GM18867 (cell line): ENCODE measurements around the gene TGM6.

Experiments used
- ATAC-seq: cut with Tn5 transposase; IDR thresholded peaks from one replicate; pipeline ENCODE4 v1.9.1; 2021; ENCODE audit warnings: mild to moderate bottlenecking, moderate library complexity; ENCODE audit not compliant: unreplicated experiment

TGM6 gene

GRCh38 chr20:2363587-2363986 is 17.1 kb upstream of the TGM6 start:
- ATAC-seq: no peak

DNA sequence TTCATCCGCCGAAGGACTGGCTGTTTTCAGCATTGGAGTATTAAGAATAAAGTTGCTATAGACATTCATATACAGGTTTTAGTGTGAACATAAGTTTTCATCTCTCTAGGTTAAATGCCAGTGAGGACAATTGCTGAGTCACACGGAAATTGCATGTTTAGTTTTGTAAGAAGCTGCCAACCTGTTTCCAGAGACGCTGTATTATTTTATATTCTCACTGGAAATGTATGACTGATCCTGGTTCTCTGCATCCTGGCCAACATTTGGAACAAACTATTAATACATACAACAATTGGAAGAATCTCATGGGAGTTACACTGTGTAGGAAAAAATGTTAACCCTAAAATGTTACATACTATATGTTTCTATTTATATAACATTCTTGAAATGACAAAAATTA is 16.7 kb upstream of the TGM6 start:
- ATAC-seq: no peak

DNA sequence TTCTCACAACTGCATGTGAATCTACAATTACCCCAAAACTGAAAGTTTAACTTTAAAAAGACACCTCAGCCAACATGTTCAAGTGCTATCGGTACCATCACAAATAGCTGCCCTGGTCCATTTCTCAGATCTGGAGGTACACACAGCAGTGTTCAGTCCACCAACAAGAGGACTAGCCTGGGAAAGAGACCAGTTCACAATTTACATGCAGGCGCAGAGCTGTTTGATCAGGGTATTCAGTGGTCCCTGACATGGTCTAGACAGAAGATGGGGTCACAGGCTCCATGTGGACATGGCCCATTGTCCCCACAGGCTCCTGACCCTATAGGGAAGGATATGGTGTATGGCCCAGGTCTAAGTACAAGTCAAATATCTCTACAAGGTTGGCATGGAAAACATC is 15.6 kb upstream of the TGM6 start:
- no peak for ATAC-seq

GRCh38 chr20:2365666-2366065 is 15.0 kb upstream of the TGM6 start:
- no peak for ATAC-seq

GRCh38 chr20:2368621-2369020 is 12.1 kb upstream of the TGM6 start:
- no peak for ATAC-seq

- no peak for ATAC-seq
Observed at GRCh38 chr20:2373098-2373497, 7.6 kb upstream of the TGM6 start.

GRCh38 chr20:2374346-2375125 is 6.2 kb upstream of the TGM6 start:
- no peak for ATAC-seq

- ATAC-seq: no peak
Observed at GRCh38 chr20:2378893-2379292, 1.8 kb upstream of the TGM6 start.

GRCh38 chr20:2379511-2380229 is 1.0 kb upstream of the TGM6 start:
- no peak for ATAC-seq

DNA sequence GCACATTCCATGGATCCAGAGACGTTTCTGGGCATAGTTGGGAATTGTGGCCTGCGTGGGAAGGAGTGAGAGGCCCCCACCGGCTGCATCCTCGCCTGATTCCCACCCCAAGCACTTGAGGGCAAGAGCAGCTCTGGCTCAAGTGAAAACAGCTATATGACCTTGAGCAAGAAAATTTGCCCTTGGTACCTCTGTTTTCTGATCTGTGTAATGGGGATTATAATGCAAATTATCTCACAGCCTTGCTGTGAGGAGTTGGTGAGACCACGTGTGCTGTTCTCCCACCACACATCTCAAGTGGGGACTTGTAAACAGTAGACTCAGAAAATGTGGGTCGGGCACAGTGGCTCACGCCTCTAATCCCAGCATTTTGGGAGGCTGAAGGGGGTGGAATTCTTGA is 602 bp downstream of the TGM6 start:
- no peak for ATAC-seq

DNA sequence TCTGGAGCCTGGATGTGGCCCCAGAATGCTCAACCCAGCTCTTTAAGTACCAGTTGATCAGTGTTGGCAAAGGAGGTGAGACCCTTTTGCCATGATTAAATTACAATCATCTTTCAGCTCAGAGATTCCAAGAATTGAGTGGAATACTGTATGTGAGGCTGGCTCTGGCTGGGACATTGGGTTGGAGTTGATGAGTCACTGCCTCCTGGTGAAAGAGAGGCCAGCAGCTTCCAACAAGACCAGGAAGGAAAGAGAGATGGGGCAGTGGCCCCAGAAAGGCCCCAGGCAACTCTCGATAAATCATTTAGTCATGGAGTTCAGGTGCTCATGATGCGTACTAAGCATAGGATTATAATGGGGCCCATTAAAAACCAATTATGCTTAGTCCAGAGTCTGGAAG is 2.1 kb downstream of the TGM6 start:
- no peak for ATAC-seq

DNA sequence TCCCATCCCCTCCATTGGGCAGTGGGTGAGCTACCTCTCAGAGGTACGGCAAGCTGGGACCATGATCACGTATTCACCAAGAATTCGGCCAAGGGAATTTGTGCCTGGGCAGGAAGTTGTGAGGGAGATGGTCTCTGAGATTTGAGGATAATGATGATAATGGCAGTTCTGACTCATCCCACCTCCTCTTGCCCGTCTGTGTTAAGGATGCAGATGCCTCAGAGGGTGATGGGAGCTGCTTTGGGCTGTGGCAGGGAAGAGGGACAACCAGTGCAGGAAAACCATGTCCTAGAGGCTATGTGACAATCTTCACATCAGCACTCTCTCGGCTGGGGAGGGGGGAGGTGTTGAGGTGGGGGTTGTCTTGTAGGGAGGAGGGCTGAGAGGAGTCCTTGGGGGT is 4.3 kb downstream of the TGM6 start:
- ATAC-seq: no peak

DNA sequence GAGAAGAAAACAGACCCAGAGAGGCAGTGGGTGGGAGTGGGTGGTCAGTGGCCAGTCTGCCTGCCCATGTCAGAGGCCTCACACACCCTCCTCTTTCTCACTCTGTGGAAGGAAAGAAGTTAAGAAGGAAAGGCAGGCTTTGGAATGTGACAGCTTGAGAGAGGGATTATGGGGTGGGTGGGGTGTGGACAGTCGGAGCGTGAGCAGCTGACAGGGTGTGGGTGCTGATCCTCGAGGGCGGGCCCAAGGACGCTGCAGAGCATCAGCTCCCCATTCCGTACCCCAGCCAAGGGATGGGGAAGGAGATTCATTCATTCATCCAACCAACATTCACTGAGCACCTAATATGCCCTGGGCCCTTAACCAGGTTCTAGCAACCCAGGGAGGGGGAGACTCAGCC is 4.8 kb downstream of the TGM6 start:
- no peak for ATAC-seq

DNA sequence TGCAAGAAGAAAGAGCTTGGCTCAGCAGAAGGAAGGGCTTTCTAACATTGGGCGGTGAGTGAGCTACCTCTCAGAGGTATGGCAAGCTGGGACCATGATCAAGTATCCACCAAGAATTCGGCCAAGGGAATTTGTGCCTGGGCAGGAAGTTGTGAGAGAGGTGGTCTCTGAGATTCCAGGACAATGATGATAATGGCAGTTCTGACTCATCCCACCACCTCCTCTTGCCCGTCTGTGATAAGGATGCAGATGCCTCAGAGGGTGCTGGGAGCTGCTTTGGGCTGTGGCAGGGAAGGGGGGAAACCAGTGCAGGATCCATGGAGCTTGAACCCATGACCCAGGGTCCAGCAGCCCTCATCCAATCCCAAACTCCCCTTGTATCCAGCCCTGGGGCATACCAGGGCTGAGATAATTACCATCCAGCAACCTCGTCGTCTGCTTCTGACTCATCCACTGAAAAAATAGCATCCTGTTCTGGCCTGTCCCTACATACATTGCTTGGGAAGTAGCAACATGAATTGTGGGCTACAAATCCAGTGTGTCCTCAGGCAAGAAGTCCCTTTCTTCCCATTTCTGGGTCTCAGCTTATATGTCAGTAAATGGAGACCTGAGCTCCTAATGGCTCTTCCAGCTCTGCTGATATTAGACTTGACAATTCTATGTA is 5.9 kb downstream of the TGM6 start:
- no peak for ATAC-seq

DNA sequence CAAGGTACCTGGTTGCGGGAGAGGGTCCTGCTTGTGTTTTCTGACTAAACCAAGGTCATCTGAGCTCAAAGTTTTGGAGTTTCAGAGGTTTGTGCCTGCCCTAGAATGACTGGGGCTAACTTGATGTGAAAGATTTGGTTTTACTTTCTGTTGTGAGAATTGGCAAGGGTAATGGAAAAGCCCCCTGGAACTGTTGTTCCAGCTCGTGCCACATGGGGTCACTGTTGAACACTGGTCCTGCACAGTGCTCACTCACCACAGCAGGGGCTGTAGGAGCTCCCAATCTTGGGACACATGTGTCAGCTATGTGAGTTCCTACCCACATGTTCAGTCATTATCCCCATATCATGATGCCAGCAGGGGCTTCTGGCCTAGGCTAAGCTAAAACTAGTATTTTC is 6.5 kb downstream of the TGM6 start:
- ATAC-seq: peak; percentile 51

- no peak for ATAC-seq
Observed at GRCh38 chr20:2387580-2387979, 6.9 kb downstream of the TGM6 start.

- no peak for ATAC-seq
Observed at GRCh38 chr20:2390951-2391675, 10.4 kb downstream of the TGM6 start.

DNA sequence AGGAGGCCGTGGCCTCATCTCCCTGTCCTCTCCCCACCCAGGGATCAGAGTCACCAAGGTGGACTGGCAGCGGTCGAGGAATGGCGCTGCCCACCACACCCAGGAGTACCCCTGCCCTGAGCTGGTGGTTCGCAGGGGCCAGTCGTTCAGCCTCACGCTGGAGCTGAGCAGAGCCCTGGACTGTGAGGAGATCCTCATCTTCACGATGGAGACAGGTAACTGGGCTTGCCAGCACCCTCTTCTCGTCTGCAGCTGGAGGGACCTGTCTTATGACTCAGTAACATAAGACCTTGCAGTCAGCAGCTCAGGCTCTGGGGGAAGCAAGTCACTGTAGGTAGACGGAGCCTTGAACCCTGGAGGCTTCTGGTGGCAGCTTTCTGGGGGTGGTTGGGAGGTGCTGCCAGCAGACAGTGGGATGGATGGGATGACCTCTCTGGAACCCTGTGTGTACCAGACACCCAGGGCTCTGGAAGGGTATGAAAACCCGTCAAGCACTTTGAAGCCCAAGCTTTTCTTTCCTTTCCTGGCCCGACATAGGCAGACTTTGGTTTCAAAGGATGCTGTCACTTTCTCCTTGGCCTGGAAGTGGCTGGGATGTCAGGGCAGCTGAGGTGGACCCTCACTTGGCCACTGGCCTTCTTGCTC is 13.8 kb downstream of the TGM6 start:
- ATAC-seq: no peak

GRCh38 chr20:2395136-2395535 is 14.4 kb downstream of the TGM6 start:
- ATAC-seq: no peak

DNA sequence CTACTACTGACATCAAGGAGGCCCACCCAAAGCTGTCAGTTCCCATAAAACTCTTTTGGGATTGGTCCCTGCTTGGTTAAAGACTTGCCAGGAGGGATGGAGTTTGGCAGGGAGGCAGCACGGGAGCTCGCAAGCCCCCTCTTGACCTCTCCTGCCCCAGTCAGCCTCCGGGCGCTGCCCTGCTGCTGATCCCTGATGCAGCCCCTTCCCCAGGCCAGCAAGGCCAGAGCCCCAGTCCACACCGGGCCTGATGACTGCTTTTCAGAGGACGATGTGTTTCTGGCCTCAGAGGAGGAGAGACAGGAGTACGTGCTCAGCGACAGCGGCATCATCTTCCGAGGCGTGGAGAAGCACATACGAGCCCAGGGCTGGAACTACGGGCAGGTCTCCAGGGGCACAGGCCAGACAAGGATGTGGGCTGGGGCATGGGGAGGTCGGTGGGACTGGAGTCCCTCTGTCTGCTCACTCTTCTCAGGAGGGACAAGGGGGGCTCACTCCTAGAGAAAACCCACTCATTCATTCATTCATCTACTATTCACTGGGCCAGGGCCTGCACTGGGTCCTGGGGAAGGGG is 15.6 kb downstream of the TGM6 start:
- ATAC-seq: no peak

GRCh38 chr20:2397091-2397490 is 16.4 kb downstream of the TGM6 start:
- no peak for ATAC-seq
